GM19099 (cell line): ENCODE results near the gene NAA10.

Experiments
- POLR2A ChIP-seq: IDR thresholded peaks from 3 replicates; pipeline ENCODE4 v1.6.1; 2011; ENCODE audit warnings: low read depth; ENCODE audit not compliant: insufficient read length; ENCODE audit errors: extremely low read depth

NAA10 gene

GRCh38 chrX:153956044-153956907 lies 21.4 kb upstream of the NAA10 start:
- no peak for TF ChIP-seq POLR2A

DNA sequence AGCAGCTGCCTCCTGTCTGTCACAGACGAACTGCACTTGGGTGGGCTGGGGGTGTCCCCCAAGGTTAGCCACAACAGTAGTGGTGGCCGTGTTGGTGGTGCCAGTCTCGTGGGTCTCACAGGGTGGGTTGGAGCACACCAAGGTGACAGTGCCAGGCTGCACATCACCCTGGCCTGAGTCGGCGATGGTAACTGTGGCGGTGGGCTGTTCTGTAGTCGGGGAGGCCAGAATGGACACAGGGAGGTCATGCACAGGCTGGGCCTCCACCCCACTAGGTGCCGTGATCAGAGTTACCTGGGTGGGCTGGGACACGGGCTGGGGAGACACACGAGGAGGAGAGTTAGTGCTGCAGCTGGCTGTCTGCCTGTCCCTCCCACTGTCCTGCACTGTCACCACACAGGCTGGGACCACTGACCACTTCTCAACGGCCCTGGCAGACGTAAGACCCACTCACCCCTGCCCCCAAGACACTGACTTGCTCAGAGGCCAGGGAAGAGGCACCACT lies 20.4 kb upstream of the NAA10 start:
- TF ChIP-seq POLR2A: no peak

GRCh38 chrX:153954558-153955227 lies 19.9 kb upstream of the NAA10 start:
- no peak for TF ChIP-seq POLR2A

- no peak for TF ChIP-seq POLR2A
Measured at GRCh38 chrX:153953892-153954557, 19.2 kb upstream of the NAA10 start.

DNA sequence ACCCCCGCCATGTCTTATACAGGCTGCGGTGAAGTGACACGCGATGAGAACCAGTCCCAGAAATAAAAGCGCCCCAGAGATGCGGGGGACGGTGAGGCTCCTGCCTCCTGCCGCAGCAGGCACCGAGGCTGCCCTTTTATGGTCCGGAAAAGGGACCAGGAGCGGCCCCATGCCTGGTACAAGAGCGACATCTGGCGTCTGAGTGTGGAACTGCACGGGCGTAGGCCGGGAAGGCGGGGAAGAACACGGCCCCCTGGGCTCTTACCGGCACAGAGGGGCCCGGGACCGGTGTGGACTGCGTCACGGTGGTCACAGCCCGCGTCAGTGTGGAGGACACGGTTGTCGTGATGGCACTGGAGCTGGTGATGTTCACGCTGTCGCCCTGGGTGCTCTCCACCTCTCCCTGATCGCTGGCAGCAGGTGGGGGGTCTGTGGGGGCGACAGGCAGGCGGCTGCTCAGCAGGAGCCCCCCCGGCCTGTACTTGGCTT lies 18.5 kb upstream of the NAA10 start:
- no peak for TF ChIP-seq POLR2A

GRCh38 chrX:153952373-153953026 lies 17.7 kb upstream of the NAA10 start:
- TF ChIP-seq POLR2A: no peak

DNA sequence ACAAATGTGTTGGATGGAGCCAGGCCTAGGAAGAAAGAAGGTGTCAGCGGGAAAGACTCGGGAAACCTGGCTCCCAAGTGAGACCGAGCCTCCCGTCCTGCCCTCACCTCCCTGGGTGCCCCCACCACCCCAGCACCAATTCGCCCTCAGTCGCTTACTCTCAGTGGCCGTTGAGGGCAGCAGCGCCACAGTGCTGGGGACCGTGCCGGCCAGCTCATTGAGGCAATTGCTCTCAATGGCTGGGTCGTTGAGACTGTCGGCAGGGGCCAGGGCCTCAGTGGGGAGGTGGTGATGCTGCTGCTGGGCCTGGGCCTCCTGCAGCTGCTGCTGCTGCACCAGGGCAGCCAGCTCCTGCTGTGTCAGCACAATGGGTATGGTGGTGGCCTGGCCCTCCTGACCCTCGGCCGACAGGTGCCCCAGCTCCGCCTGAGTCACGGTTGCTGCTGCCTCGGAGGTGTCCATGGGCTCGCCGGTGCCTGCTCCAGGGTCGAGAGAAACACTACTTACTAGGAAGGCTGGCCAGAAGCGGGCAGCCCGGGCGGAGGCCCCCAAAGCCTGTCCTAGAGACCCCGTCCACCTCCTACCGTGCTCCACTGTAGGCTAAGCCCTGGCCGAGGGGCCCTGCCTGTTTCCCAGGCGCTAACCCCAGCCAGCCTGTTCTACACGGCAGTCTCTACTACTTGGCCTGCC lies 17.0 kb upstream of the NAA10 start:
- TF ChIP-seq POLR2A: no peak

- no peak for TF ChIP-seq POLR2A
Measured at GRCh38 chrX:153950127-153950526, 15.3 kb upstream of the NAA10 start.

DNA sequence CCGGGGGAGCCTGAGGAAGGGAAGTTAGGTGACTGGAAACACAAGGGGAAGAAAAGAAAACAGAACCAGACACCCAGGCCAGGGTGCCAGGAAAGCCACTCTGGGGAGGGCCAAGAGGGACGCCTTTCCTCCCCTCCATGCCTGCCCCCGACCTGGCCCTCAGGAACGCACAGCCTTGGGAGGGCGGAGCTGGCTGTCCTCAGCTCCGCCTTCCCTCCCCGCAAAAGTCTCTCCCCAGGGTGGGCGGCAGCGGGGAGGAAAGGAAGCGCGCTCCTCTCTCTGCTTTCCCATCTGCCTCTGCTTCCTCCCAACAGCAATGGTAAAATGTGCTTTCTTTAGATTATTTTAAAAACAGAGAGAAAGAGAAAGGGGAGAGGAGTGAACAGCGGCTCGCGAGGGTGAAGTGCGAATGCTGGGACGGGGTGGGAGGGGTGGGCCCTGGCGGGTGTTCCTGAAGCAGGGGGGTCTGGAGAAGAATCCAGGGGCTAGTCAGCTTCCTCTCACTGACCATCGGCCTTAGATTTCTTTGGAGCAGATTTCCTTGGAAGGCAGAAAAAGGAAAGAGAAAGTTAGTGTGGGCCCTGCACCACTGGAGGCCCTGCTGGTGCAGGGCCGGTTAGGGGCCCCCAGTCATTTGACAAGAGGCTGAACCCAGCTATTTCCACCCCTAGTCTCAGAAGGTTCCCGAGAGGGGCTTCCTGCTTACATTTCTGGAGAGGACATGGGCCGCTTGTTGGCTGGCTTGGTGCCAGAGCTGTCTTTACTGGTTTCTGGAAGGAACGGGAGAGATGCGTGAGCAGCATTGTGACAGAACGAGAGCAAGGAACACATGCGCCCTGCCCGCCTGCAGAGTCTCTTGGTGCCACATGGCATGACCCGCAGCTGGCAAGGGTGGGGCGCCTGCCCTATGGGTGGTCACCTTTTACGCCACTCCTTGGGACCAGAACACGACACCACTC lies 14.3 kb upstream of the NAA10 start:
- TF ChIP-seq POLR2A: no peak

DNA sequence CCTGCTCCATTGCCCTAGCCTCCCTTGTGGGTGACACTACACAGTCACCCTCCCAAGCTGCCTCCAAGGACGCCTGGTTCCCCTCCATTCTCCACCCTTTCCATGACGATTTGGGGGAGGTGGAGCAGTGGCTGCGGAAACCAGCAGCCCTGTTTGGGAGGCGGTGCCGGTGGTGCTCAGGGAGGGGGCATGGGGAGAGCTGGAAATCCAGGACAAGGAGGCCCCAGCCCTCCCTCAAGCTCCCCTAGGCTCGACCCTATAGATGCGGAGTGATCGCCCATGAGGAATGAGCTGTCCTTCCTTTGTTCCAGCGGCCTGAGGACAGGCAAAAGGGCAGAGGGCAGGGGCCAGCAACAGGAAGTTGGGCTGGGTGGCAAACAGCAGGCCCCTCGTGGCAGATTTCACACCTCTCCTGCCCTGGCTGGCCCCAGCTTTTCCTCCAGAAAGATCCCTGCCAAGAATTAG lies 13.2 kb upstream of the NAA10 start:
- TF ChIP-seq POLR2A: no peak

- TF ChIP-seq POLR2A: no peak
Measured at GRCh38 chrX:153947009-153947769, 12.4 kb upstream of the NAA10 start.

GRCh38 chrX:153945956-153946943 lies 11.4 kb upstream of the NAA10 start:
- TF ChIP-seq POLR2A: no peak

- TF ChIP-seq POLR2A: no peak
Measured at GRCh38 chrX:153944800-153945150, 9.9 kb upstream of the NAA10 start.
